Esophagus (tissue), 2 donors: ENCODE data around the gene NUDT12. TPM values are rescaled to one million over a fixed set of nuclear protein-coding genes. Genes with fewer than 3 reads are reported as not detected.

Experiments used
- H3K27ac ChIP-seq, 2 donors: one replicate each; pipeline ENCODE4 v1.5.1; 2013; ENCODE audit warnings: low read depth in 2 of 2, mild to moderate bottlenecking in 2 of 2, inconsistent platforms in 1 of 2, low read length in 1 of 2, moderate library complexity in 1 of 2
- H3K27me3 ChIP-seq, 2 donors: one replicate each; pipeline ENCODE4 v1.6.1; 2013; ENCODE audit warnings: low read length in 2 of 2, control low read depth in 1 of 2, mild to moderate bottlenecking in 1 of 2; ENCODE audit not compliant: insufficient read depth in 2 of 2, control insufficient read depth in 1 of 2
- H3K36me3 ChIP-seq, 2 donors: one replicate each; pipeline ENCODE4 v1.6.1; 2013; ENCODE audit warnings: low read length in 1 of 2; ENCODE audit not compliant: control insufficient read depth in 2 of 2, insufficient read depth in 2 of 2
- H3K4me1 ChIP-seq, 2 donors: one replicate each; pipeline ENCODE4 v1.6.1; 2013; ENCODE audit warnings: low read length in 1 of 2; ENCODE audit not compliant: control insufficient read depth in 2 of 2, insufficient read depth in 2 of 2
- H3K4me3 ChIP-seq, 2 donors: one replicate each; pipeline ENCODE4 v1.5.1; 2013; ENCODE audit warnings: low read length in 2 of 2, mild to moderate bottlenecking in 2 of 2, low read depth in 1 of 2, moderate library complexity in 1 of 2
- H3K9me3 ChIP-seq, 2 donors: one replicate each; pipeline ENCODE4 v1.6.1; 2013; ENCODE audit warnings: mild to moderate bottlenecking in 2 of 2, low read depth in 1 of 2, low read length in 1 of 2, moderate library complexity in 1 of 2; ENCODE audit not compliant: control insufficient read depth in 2 of 2, insufficient read depth in 1 of 2
- WGBS, 2 donors: extraction: QIAGEN DNeasy Blood & Tissue Kit; methylation state at CpG; one replicate each; pipeline ENCODE4 v1.1.7; 2013; 5-methylcytosine and 5-hydroxymethylcytosine counted together
- polyA plus RNA-seq, 2 donors: library from polyadenylated mRNA; stranded (reverse); fragments of 200-250 nt; gene quantifications; one replicate each; pipeline ENCODE4 v1.2.3, GENCODE V29; 2013
- donor health status: healthy with polysubstance abuse.
- donor health status: Bipolar disorder and iron deficiency.

Gene NUDT12
- polyA plus RNA-seq, 2 donors, result 5.1 to 5.9 TPM

- 86 to 91% methylated on average over 5 of the region's 5 CpGs for whole genome bisulfite sequencing, 2 donors
- Histone ChIP-seq H3K4me1 (no peaks in the 10 kb centered on the region), H3K36me3 (no peaks in the 10 kb centered on the region), H3K27me3 (no peaks in the 10 kb centered on the region), H3K27ac (no peak overlapping the region), H3K4me3 (no peak overlapping the region), H3K9me3 (no peaks in the 10 kb centered on the region)
Observed at GRCh38 chr5:103522586-103522985, 40.0 kb downstream of the NUDT12 start.

DNA sequence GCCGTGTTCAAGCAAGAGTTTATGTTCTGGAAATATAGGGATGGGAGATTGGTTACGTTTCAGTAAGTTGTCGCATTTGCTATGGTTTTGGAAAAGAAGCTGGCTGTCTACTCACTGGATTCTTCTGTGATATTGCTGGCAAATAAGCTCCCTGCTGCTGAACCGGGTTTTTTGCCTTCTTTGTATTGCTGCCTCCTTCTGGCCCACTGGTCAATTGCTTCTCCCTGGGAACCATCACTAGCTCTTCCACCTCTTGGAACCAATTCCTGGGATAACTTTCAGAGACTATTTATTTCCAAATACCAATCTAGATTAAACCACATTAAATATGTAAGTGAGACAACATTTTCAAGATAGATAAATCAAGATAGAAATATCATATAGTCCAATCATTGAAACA, 43.0 kb downstream of the NUDT12 start:
- no peaks in the 10 kb centered on the region for H3K36me3 ChIP-seq
- 78 to 80% methylated on average over 4 of the region's 4 CpGs for WGBS, 2 donors
- no peak overlapping the region for H3K4me3 ChIP-seq
- no peaks in the 10 kb centered on the region for H3K9me3 ChIP-seq
- no peaks in the 10 kb centered on the region for H3K4me1 ChIP-seq
- no peaks in the 10 kb centered on the region for H3K27me3 ChIP-seq
- no peak overlapping the region for H3K27ac ChIP-seq

DNA sequence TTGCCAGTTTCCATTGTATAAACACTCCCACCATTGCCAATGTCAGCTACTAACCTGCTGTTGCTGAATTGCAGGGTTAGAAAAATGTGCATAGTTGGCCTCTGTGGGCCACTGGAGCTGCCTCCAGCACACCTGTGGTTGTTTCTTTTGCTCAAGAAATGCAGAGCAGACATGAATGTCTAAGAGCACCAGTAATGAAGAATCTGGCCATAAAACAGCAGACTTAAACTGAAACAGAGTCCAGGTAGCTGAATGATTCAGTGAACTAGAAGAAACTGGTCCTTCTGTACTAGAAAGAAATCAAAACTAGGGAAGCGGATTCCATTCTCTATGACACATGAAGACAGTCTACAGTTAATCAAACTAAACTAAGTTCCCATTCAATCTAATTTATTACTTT, 48.2 kb downstream of the NUDT12 start:
- H3K27me3 ChIP-seq, result no peaks in the 10 kb centered on the region
- H3K36me3 ChIP-seq, result no peaks in the 10 kb centered on the region
- H3K4me3 ChIP-seq, result no peak overlapping the region
- no peak overlapping the region for H3K27ac ChIP-seq
- H3K4me1 ChIP-seq, result no peaks in the 10 kb centered on the region
- 88 to 95% methylated on average over 1 of the region's 1 CpG for WGBS, 2 donors
- H3K9me3 ChIP-seq, result no peaks in the 10 kb centered on the region

GRCh38 chr5:103513701-103514100, 48.9 kb downstream of the NUDT12 start:
- H3K4me1 ChIP-seq, result no peaks in the 10 kb centered on the region
- H3K27ac ChIP-seq, result no peak overlapping the region
- WGBS, 2 donors, result 47 to 50% methylated on average over 1 of the region's 1 CpG
- H3K4me3 ChIP-seq, result no peak overlapping the region
- no peaks in the 10 kb centered on the region for H3K9me3 ChIP-seq
- no peaks in the 10 kb centered on the region for H3K36me3 ChIP-seq
- no peaks in the 10 kb centered on the region for H3K27me3 ChIP-seq

GRCh38 chr5:103512500-103512899, 50.1 kb downstream of the NUDT12 start:
- Histone ChIP-seq H3K9me3 (no peaks in the 10 kb centered on the region), H3K4me1 (no peaks in the 10 kb centered on the region), H3K4me3 (no peak overlapping the region), H3K36me3 (no peaks in the 10 kb centered on the region), H3K27me3 (no peaks in the 10 kb centered on the region), H3K27ac (no peak overlapping the region)
- WGBS, 2 donors, result 80 to 90% methylated on average over 2 of the region's 2 CpGs

GRCh38 chr5:103511554-103511885, 51.1 kb downstream of the NUDT12 start:
- no peaks in the 10 kb centered on the region for H3K36me3 ChIP-seq
- H3K4me1 ChIP-seq, result no peaks in the 10 kb centered on the region
- 56 to 63% methylated on average over 2 of the region's 2 CpGs for WGBS, 2 donors
- no peak overlapping the region for H3K4me3 ChIP-seq
- H3K9me3 ChIP-seq, result no peaks in the 10 kb centered on the region
- no peaks in the 10 kb centered on the region for H3K27me3 ChIP-seq
- no peak overlapping the region for H3K27ac ChIP-seq

DNA sequence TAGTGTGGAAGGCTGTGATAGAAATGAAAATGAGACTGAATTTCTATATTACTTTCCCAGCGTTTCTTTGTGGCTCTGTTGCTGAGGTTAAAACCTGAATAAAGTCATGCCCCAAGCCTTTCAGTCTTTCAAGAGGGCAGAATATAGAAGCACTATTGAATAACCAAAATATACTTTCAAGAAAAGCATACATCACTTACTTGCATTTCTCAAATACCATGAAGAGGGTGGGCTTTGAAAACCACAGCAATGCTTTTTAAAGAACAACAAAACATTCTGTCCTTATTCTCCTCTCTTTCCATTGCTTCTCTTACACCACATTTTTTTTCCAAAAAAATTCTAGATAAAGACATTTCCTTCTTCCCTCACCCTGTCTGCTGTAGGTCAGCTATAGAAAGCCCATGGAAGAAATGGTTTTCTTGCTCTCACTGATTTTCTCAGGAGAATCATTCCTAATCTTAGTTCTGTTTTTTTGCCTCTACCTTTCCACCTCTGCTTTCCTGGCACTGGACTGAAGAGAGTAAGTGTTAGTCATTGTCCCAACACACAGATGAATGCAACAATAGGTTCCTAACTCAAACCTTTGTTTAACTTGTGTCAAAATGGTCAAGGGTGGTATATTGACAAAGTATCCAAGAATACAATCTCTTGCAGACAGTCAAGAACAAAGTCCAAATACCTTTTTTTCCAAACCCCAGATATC, 51.6 kb downstream of the NUDT12 start:
- no peak overlapping the region for H3K27ac ChIP-seq

DNA sequence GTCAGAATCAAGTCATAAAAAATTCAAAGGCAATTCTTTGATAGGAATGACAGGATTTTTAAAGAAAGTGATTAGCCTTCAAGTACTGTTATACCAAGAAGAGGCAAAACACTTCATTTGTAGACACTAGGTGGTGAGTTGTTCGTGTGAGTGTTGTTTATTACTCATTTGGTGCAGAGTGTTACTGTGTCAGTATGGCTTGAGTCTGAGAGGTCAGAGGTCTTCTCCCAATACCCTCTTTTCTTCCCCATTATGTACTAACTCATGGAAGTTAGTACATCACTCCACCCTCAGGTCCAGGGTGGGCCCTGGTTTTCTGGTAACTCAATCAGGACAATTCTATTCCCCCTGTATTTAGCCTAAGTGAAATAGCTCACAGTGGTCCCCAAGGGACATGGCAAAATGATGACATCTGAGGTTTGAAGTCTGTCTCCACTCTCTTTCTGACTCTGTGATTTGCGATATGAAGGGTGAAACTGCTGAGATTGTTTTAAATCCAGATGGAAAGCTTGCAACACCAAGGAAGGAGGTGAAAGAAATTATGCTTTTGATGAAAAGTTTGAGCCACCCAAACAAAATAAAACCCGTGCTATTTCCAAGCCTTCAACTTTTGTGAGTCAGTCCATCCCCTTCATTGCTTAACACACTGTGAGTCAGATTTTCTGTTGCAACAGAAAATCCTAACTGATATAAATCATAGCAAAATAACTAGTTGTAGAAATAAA, 56.8 kb downstream of the NUDT12 start:
- Histone ChIP-seq H3K36me3 (no peaks in the 10 kb centered on the region), H3K4me1 (no peaks in the 10 kb centered on the region), H3K27me3 (no peaks in the 10 kb centered on the region), H3K27ac (no peak overlapping the region), H3K4me3 (no peak overlapping the region), H3K9me3 (no peaks in the 10 kb centered on the region)
- WGBS, 2 donors, result 74% methylated on average over 3 of the region's 3 CpGs

More for the DNA sequence above, 51.6 kb downstream of the NUDT12 start:
- H3K9me3 ChIP-seq, result no peaks in the 10 kb centered on the region
- H3K36me3 ChIP-seq, result no peaks in the 10 kb centered on the region
- 60 to 63% methylated on average over 1 of the region's 1 CpG for WGBS, 2 donors
- H3K4me1 ChIP-seq, result no peaks in the 10 kb centered on the region
- H3K4me3 ChIP-seq, result no peak overlapping the region
- no peaks in the 10 kb centered on the region for H3K27me3 ChIP-seq

DNA sequence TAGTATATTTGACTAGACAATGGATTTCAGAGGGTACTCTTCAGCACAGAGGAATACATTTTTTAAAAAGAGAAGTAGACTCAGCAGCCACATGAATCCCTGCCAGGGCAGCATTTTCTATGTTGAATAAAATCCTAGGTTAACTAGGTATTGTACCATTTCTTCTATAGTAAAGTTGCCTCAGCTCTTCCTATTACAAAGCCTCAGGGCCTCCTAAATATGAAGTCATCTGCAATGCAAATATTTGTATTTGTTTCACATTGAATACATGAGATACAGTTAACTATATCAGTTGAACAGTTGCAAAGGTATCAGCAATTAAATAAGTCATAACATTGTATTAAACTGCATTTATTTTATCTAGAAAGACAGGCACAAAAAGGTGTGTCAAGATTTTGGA, 59.5 kb downstream of the NUDT12 start:
- H3K36me3 ChIP-seq, result no peaks in the 10 kb centered on the region
- H3K4me1 ChIP-seq, result no peaks in the 10 kb centered on the region
- H3K4me3 ChIP-seq, result no peak overlapping the region
- no peak overlapping the region for H3K27ac ChIP-seq
- H3K27me3 ChIP-seq, result no peaks in the 10 kb centered on the region
- no peaks in the 10 kb centered on the region for H3K9me3 ChIP-seq

GRCh38 chr5:103502662-103503061, 59.9 kb downstream of the NUDT12 start:
- no peaks in the 10 kb centered on the region for H3K36me3 ChIP-seq
- no peak overlapping the region for H3K27ac ChIP-seq
- no peaks in the 10 kb centered on the region for H3K4me1 ChIP-seq
- no peaks in the 10 kb centered on the region for H3K27me3 ChIP-seq
- WGBS, 2 donors, result 58 to 68% methylated on average over 3 of the region's 3 CpGs
- H3K9me3 ChIP-seq, result no peaks in the 10 kb centered on the region
- H3K4me3 ChIP-seq, result no peak overlapping the region
